GM12878 (cell line): ENCODE data around the gene RMP24.

Experiments
- ATAC-seq: fragments of 200-7000 bp; cut with Tn5 transposase; 3 replicates; pipeline ENCODE4 v1.9.1; 2020; ENCODE audit warnings: mild to moderate bottlenecking, moderate library complexity
- BruUV-seq: library from RNA; stranded (reverse); fragments of 400-500 nt; replicated peaks from 2 replicates; lab custom pipeline; 2021; lab: Mats Ljungman, UMichigan
- CTCF ChIA-PET: fragments of 300-600 bp; sonication (Branson Sonifier 250); formaldehyde crosslinking; extraction: SDS; loops from one replicate; lab custom pipeline; 2021; ENCODE audit warnings: inconsistent platforms; lab: Yijun Ruan, JAX
- POLR2A ChIA-PET: fragments of 350-600 bp; formaldehyde crosslinking; extraction: SDS; loops from one replicate; lab custom pipeline; 2021; ENCODE audit warnings: inconsistent platforms; lab: Charles Lee
- RAD21 ChIA-PET: fragments of 300-600 bp; sonication (Branson Sonifier 250); formaldehyde crosslinking; loops from one replicate; lab custom pipeline; 2023; ENCODE audit warnings: antibody characterized with exemption; ENCODE audit not compliant: unreplicated experiment; lab: Charles Lee
- SMC1A ChIA-PET: fragments of 300-600 bp; sonication (Branson Sonifier 250); formaldehyde crosslinking; loops from one replicate; lab custom pipeline; 2023; ENCODE audit not compliant: unreplicated experiment, uncharacterized antibody; lab: Charles Lee
- DNase-seq: peaks from one replicate; pipeline ENCODE4 v3.0.0-alpha.2; 2011; ENCODE audit warnings: low read depth, low spot score
- FAIRE-seq: peaks from 3 replicates; lab custom pipeline; 2011; peaks lifted over from hg19 to GRCh38; lab: Jason Lieb, UNC
- H2AFZ ChIP-seq: 2 replicates; pipeline ENCODE4 v1.6.0; 2011; ENCODE audit warnings: low read depth, low read length, control low read depth; ENCODE audit not compliant: control insufficient read depth
- H3K27ac ChIP-seq: 2 replicates; pipeline ENCODE4 v1.5.1; 2011; ENCODE audit warnings: control low read depth; ENCODE audit not compliant: control insufficient read depth, insufficient read depth
- H3K27me3 ChIP-seq, 2 experiments: replicated peaks in 1 of 2; 2 replicates each; pipeline versions ENCODE4 v1.6.0 to v1.6.1; 2011; ENCODE audit warnings: low read length in 1 of 2; ENCODE audit not compliant: control insufficient read depth in 2 of 2, insufficient read depth in 2 of 2
- H3K36me3 ChIP-seq, 2 experiments: 2 replicates each; pipeline ENCODE4 v1.5.1; 2011; ENCODE audit warnings: low read length in 1 of 2; ENCODE audit not compliant: control insufficient read depth in 2 of 2, insufficient read depth in 2 of 2
- H3K4me1 ChIP-seq: 2 replicates; pipeline ENCODE4 v1.6.1; 2011; ENCODE audit warnings: mild to moderate bottlenecking, low read length, moderate library complexity, mixed read lengths; ENCODE audit not compliant: control insufficient read depth, insufficient read depth
- H3K4me2 ChIP-seq: 2 replicates; pipeline ENCODE4 v1.6.0; 2011; ENCODE audit warnings: control low read depth; ENCODE audit not compliant: control insufficient read depth, insufficient read depth
- H3K4me3 ChIP-seq: fragments of 200-600 bp; sonication (generic); 2 replicates; pipeline ENCODE4 v1.5.1; 2016
- H3K79me2 ChIP-seq: 2 replicates; pipeline ENCODE4 v1.6.0; 2011; ENCODE audit warnings: low read length; ENCODE audit not compliant: control insufficient read depth, insufficient read depth
- H3K9ac ChIP-seq: 2 replicates; pipeline ENCODE4 v1.8.0; 2011; ENCODE audit warnings: low read length, control low read depth, mixed read lengths; ENCODE audit not compliant: control insufficient read depth, insufficient read depth
- H3K9me3 ChIP-seq: replicated peaks from 3 replicates; pipeline ENCODE4 v1.5.1; 2011; ENCODE audit warnings: mild to moderate bottlenecking, low read length; ENCODE audit not compliant: control insufficient read depth, insufficient read depth
- H4K20me1 ChIP-seq: 2 replicates; pipeline ENCODE4 v1.6.0; 2011; ENCODE audit not compliant: control insufficient read depth, insufficient read depth
- CHD1 ChIP-seq: IDR thresholded peaks from 2 replicates; pipeline ENCODE4 v1.6.1; 2012; ENCODE audit warnings: low read depth, low read length, improper control_type of control experiment
- E2F8 ChIP-seq: fragments of 450-650 bp; IDR thresholded peaks from 2 replicates; pipeline ENCODE4 v1.6.1; 2018; ENCODE audit warnings: mild to moderate bottlenecking, low read depth, moderate library complexity; ENCODE audit not compliant: partially characterized antibody
- EGR1 ChIP-seq, 2 experiments: IDR thresholded peaks; 1 replicate in 1 of 2; 2 replicates in 1 of 2; pipeline ENCODE4 v1.6.1; 2011 to 2012; ENCODE audit warnings: low read depth in 2 of 2, low read length in 2 of 2, borderline replicate concordance in 1 of 2, mild to moderate bottlenecking in 1 of 2, moderate library complexity in 1 of 2
- EP300 ChIP-seq, 2 experiments: fragments of 150-350 bp in 1 of 2; IDR thresholded peaks; 2 replicates each; pipeline ENCODE4 v1.6.1; 2011 to 2012; ENCODE audit warnings: low read depth in 2 of 2, low read length in 2 of 2, borderline replicate concordance in 1 of 2, improper control_type of control experiment in 1 of 2, inconsistent platforms in 1 of 2; ENCODE audit not compliant: control insufficient read depth in 1 of 2
- KDM1A ChIP-seq: fragments of 200-600 bp; sonication (generic); IDR thresholded peaks from 2 replicates; pipeline ENCODE4 v1.6.1; 2016; ENCODE audit warnings: borderline replicate concordance
- MEF2B ChIP-seq: fragments of 450-650 bp; IDR thresholded peaks from 2 replicates; pipeline ENCODE4 v1.6.1; 2018; ENCODE audit warnings: mild to moderate bottlenecking, moderate library complexity; ENCODE audit not compliant: partially characterized antibody, poor library complexity, severe bottlenecking
- MXI1 ChIP-seq: fragments of 150-350 bp; IDR thresholded peaks from 2 replicates; pipeline ENCODE4 v1.6.1; 2011; ENCODE audit warnings: low read depth, mild to moderate bottlenecking, inconsistent platforms, low read length, improper control_type of control experiment
- NR2C2 ChIP-seq: IDR thresholded peaks from 2 replicates; pipeline ENCODE4 v1.6.1; 2011; ENCODE audit warnings: borderline replicate concordance, low read depth; ENCODE audit not compliant: control insufficient read depth, insufficient read length
- POLR2A ChIP-seq: IDR thresholded peaks from 2 replicates; pipeline ENCODE4 v1.6.1; 2011; ENCODE audit warnings: low read depth, mild to moderate bottlenecking, low read length
- RB1 ChIP-seq: fragments of 450-650 bp; formaldehyde crosslinking; IDR thresholded peaks from 2 replicates; pipeline ENCODE4 v1.6.1; 2017; ENCODE audit warnings: mild to moderate bottlenecking, borderline replicate concordance
- RCOR1 ChIP-seq: conservative IDR thresholded peaks from 2 replicates; pipeline ENCODE4 v1.6.1; 2012; ENCODE audit warnings: low read depth, low read length, improper control_type of control experiment
- RELA ChIP-seq: fragments of 450-650 bp; IDR thresholded peaks from 2 replicates; pipeline ENCODE4 v1.8.0; 2014; ENCODE audit warnings: borderline replicate concordance; ENCODE audit not compliant: partially characterized antibody
- SKIL ChIP-seq: fragments of 450-650 bp; IDR thresholded peaks from 2 replicates; pipeline ENCODE4 v1.6.1; 2017; ENCODE audit warnings: mild to moderate bottlenecking, low read depth, inconsistent platforms; ENCODE audit not compliant: poor library complexity, severe bottlenecking
- TCF7 ChIP-seq: IDR thresholded peaks from 2 replicates; pipeline ENCODE4 v1.6.1; 2014; ENCODE audit warnings: antibody characterized with exemption, borderline replicate concordance
- YBX1 ChIP-seq: fragments of 450-650 bp; IDR thresholded peaks from 2 replicates; pipeline ENCODE4 v1.6.1; 2016; ENCODE audit warnings: antibody characterized with exemption
- ZBTB33 ChIP-seq: fragments of 450-650 bp; IDR thresholded peaks from 2 replicates; pipeline ENCODE4 v1.6.1; 2017; ENCODE audit warnings: mild to moderate bottlenecking
- ZNF274 ChIP-seq: IDR thresholded peaks from one replicate; pipeline ENCODE4 v1.8.0; 2011; ENCODE audit not compliant: insufficient read length, insufficient read depth
- ZNF384 ChIP-seq: IDR thresholded peaks from 2 replicates; pipeline ENCODE4 v1.6.1; 2012; ENCODE audit warnings: low read depth, mild to moderate bottlenecking, low read length, improper control_type of control experiment, borderline replicate concordance
- WGBS: methylation state at CpG from one replicate; pipeline ENCODE4 v1.1.6; 2016; ENCODE audit warnings: low lambda C conversion rate; ENCODE audit not compliant: insufficient replicate concordance, insufficient coverage; ENCODE audit errors: missing lambda C conversion rate; 5-methylcytosine and 5-hydroxymethylcytosine counted together
- in situ Hi-C: fragments of 300-500 bp; cut with MboI; formaldehyde crosslinking; loops from 9 replicates; pipeline ENCODE4 v1.14.3; 2018; ENCODE audit warnings: mixed read lengths
- intact Hi-C: fragments of 100-400 bp; cut with micrococcal nuclease; formaldehyde crosslinking; loops from one replicate; pipeline ENCODE4 v1.14.2; 2022; ENCODE audit not compliant: unreplicated experiment

The RMP24 gene

GRCh38 chr18:36025025-36025424 lies 52.5 kb downstream of the RMP24 start:
- Histone ChIP-seq H3K36me3 (peaks cover 0 to 22% of the 10 kb centered on the region in 2 experiments; a peak in 2 of 4 replicates), H2AFZ (no peak overlapping the region), H3K4me3 (no peak overlapping the region), H3K27ac (no peak overlapping the region), H3K79me2 (no peaks in the 10 kb centered on the region), H3K4me2 (no peak overlapping the region), H3K9ac (no peak overlapping the region), H3K27me3 (no peaks in the 10 kb centered on the region), H3K4me1 (no peaks in the 10 kb centered on the region), H3K9me3 (no peaks in the 10 kb centered on the region), H4K20me1 (no peaks in the 10 kb centered on the region)
- 42% methylated on average over 1 of the region's 1 CpG for WGBS
- ATAC-seq (no peak), DNase-seq (no peak), FAIRE-seq (no peak)
- in situ Hi-C loops (no loop called here), intact Hi-C loops (no loop called here)
- ChIA-PET RAD21 (no interaction called here), SMC1A (interaction anchor here (0.8 kb wide), 1 partner anchor 10 kb away, joined by 3 read pairs; no protein-coding TSS in a partner anchor), CTCF (interaction anchor here (1.2 kb wide), 1 partner anchor 31 kb away, joined by 3 read pairs; no protein-coding TSS in a partner anchor), POLR2A (no interaction called here)
- BruUV-seq: no TSS peak
- TF ChIP-seq YBX1 (no peak), MEF2B (no peak), E2F8 (no peak), RCOR1 (no peak), ZBTB33 (no peak), ZNF274 (no peak), RB1 (no peak), MXI1 (no peak), SKIL (no peak), KDM1A (no peak), POLR2A (no peak), TCF7 (no peak), CHD1 (no peak), EP300 (IDR thresholded peaks at IDR 0.05; ENCODE audit: borderline replicate concordance in 1 of 2, control insufficient read depth in 1 of 2, low read depth in 2 of 2, low read length in 2 of 2) (no peak), NR2C2 (no peak), ZNF384 (no peak), RELA (no peak), EGR1 (IDR thresholded peaks at IDR 0.05; ENCODE audit: borderline replicate concordance in 1 of 2, low read depth in 2 of 2, low read length in 2 of 2) (no peak)
